Activated CD8-positive, alpha-beta memory T cell treated with anti-CD3 and anti-CD28 coated beads, Interleukin-2, amount 50 U/mL, for 48 hours (primary cell): ENCODE data around the gene APOBEC4.

Experiments used
- DNase-seq: peaks from one replicate; pipeline ENCODE4 v3.0.0-alpha.2; 2020

Gene APOBEC4

DNA sequence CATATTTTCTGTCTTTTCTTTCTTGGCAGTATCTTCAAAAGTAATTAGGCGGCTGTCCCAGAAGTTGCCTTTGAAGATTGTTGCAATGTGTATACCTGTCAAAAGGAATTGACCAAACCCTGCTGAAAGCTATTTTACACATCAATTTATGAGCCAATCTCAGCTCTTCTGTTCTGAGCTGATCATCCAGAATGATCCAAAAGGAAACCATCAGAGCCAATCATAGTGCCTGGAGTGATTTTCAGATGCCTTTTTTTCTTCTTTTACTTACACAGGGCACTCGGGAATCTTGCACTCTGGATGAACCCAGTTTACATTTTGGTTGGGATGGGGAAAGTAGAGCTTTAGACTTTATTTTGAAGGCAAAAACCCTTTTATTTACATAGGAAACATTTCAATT, 21.8 kb upstream of the APOBEC4 start:
- DNase-seq = no peak

DNA sequence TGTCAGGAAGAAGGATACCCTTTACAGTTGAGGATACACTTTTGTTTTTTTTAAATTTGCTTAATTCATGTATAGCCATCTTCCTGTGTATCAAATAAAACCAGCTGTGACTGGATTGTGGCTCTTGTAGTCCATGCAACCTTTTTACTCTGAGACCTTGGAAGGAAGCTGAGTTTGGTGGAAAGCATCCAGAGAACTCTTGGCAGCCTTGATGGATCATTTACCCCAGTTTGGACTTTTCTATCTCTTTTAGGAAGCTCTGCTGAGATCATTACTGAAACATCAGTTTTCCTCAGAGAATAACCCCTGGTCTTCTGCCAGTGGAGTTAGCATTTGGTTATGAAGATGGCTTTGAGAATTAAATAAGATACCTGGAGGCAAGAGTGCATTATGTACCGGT, 21.2 kb upstream of the APOBEC4 start:
- no peak for DNase-seq

GRCh38 chr1:183673605-183674323, 20.6 kb upstream of the APOBEC4 start:
- DNase-seq = no peak

GRCh38 chr1:183670169-183670568, 17.1 kb upstream of the APOBEC4 start:
- DNase-seq = no peak

GRCh38 chr1:183656355-183656754, 3.2 kb upstream of the APOBEC4 start:
- DNase-seq = no peak

DNA sequence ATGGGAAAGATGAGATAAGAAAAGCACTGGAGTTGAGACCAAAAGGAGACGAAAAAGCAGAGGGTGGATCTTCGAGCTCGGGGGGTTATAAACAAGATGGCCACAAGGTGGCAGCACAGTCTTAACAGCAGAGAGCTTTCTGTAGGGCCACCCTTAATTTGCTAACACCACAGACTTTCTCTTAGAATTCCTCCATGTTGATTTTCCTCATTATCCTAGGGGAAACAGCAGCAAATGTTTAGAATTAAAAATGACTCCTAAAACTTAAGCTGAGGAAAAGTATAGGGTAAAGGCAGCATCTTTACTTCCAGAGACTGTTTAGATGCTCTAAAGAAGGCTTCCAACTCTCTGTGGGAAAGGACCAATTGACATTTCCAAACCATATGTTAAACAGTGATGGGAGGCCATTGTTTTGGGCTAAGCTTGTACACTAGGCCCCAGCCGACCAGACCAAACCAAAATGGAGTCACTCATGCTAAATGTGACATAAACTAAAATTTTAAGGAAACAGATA, 2.5 kb upstream of the APOBEC4 start:
- peak; percentile 84 for DNase-seq

- DNase-seq = no peak
These were observed 1.6 kb upstream of the APOBEC4 start for GRCh38 chr1:183654706-183655105.

GRCh38 chr1:183653876-183654451, 848 bp upstream of the APOBEC4 start:
- DNase-seq = no peak

DNA sequence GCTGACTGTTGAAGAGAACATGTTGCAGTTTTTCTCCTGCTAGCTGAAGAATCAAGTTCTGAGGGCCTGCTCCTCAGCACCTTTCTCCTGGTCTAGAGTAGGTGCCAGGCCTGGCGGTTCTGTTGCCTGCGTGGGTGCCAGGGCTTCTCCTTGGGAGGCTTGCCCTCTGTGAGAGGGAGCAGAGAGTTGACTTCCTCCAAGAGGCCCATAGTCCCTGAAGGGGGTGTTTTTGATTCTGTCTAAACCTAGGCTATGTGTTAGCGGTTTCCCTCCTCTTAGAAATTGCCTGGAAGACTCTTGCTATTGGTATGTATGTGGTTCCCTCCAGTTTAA, 312 bp upstream of the APOBEC4 start:
- no peak for DNase-seq

- no peak for DNase-seq
These were observed 1.0 kb downstream of the APOBEC4 start for GRCh38 chr1:183652107-183652506.

- no peak for DNase-seq
These were observed 1.5 kb downstream of the APOBEC4 start for GRCh38 chr1:183651612-183652011.

- no peak for DNase-seq
These were observed 5.1 kb downstream of the APOBEC4 start for GRCh38 chr1:183648042-183648441.

DNA sequence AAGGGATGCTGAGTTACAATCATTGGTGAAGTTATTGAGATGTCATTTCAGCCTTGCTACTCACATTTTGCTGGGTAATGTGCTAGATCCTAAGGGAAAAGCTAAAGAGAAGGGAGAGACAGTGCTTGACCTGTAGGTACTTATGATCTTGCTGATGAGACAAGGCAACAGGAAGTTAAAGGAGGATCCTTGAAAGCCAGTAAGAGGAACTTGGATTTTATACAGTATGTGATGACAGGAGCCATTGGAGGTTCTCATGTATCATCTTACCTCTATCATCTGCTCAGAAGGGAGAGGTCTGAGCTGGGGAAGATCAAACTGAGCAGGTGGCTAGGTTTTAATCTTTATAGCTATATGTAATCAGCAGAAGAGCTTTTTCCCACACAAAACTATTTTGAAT, 6.3 kb downstream of the APOBEC4 start:
- DNase-seq = no peak

DNA sequence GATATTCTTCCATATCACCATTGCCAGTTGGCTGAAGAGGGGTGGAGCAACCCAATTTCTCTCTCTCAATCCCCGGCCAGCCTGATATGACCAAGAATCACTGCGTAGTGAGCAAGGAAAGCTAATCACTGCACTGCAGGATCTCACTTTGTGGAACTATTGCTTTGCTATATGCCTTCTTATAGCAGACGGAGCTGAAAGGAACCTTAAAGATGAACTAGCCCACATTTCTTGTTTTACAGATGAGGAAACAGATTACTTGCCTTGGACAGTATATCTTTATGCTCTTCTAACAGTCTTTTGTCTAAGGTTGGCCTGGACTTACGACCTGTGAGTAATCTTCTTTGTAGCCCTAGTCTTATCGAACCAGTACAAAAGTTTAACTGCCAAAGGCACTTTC, 7.6 kb downstream of the APOBEC4 start:
- no peak for DNase-seq

DNA sequence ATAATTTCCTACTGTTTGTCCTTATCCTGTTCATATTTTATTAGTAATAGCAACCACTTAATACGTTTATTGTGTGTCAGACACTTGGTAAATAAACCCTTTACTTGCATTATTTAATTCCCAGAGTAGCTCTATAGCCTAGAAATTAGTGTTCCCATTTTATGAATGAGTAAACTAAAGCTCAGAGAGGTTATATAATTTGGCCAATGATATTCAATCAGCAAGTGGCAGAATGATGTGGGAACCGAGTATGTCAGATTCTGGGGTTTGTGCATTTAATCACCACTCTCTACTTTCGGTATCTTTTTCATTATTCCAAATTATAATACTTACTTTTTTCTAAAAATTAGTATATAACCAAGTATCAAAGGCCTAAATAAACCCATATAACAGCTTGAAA, 10.9 kb downstream of the APOBEC4 start:
- DNase-seq = no peak

DNA sequence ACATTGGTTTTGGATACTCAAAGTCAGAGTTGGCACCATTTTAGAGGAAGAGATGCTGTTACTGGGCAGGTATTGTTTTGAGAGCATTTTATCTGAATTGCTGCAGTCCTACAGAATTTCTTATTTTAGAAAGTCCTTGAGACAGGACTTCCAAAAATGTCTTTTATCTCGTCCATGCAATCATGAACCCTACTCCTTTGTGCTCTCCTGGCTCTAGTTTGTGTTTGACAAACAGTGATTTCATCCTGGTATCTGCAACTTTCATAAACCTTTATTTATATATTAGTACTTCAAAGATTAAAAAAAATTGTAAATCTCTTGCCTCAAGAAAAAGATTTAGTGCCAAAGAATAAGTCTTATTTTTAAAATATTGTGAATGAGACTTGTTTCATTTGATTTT, 12.9 kb downstream of the APOBEC4 start:
- no peak for DNase-seq

GRCh38 chr1:183638649-183639387, 14.3 kb downstream of the APOBEC4 start:
- no peak for DNase-seq

DNA sequence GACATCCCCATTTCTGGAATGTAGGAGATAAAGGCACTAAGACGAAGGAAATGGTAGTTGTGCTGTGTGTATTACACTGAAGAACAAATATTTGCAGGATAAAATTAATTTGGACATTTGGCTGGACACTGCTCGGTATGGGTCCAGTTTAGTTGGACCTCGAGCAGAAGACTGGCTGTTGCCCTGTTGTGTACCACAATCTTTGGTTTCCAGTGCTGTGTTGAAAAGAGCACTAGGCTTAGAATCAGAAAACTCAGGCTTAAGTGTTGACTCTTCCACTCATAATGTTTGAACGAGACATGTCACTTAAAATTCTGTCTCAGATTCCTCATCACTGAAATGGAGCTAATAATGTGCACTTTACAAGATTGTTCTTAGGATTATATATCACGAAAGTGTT, 16.3 kb downstream of the APOBEC4 start:
- no peak for DNase-seq

DNA sequence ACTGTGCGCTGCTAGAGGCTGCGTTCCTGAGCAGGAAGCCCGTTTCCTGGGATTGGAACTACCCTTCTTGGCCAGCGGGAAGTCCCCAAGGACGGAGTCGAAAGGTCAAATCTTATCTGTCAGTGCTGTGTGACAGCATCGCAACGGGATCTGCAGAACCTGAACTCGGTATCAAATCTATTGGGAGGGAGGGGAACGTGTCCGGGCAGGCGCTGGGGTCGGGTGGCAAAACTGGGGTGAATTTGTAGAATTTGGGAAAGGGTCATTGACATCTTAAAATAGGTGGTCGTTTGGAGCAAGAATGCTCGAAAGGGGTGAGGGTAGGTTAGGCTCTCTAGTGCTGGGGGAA, 16.8 kb downstream of the APOBEC4 start:
- DNase-seq = no peak

GRCh38 chr1:183635606-183636333, 17.3 kb downstream of the APOBEC4 start, which contains the start of gene ARPC5:
TSS of gene ARPC5 (minus strand) at chr1:183635783. CDS start at chr1:183635659, 124 bp downstream.
- peak; percentile 98 for DNase-seq

- DNase-seq = peak; percentile 67
These were observed 18.0 kb downstream of the APOBEC4 start for GRCh38 chr1:183635099-183635605.

- DNase-seq = no peak
These were observed 18.6 kb downstream of the APOBEC4 start for GRCh38 chr1:183634429-183635065.
